C4-2B (cell line): ENCODE measurements around the gene PDHX.

Source experiments
- H3K27ac ChIP-seq: fragments of 450-650 bp; 2 replicates; pipeline ENCODE4 v1.5.1; 2017
- CTCF ChIP-seq: fragments of 450-650 bp; conservative IDR thresholded peaks from 2 replicates; pipeline ENCODE4 v1.5.1; 2017; ENCODE audit warnings: mild to moderate bottlenecking
- ZFX ChIP-seq: fragments of 450-650 bp; IDR thresholded peaks from 2 replicates; pipeline ENCODE4 v1.6.1; 2017

Gene PDHX

DNA sequence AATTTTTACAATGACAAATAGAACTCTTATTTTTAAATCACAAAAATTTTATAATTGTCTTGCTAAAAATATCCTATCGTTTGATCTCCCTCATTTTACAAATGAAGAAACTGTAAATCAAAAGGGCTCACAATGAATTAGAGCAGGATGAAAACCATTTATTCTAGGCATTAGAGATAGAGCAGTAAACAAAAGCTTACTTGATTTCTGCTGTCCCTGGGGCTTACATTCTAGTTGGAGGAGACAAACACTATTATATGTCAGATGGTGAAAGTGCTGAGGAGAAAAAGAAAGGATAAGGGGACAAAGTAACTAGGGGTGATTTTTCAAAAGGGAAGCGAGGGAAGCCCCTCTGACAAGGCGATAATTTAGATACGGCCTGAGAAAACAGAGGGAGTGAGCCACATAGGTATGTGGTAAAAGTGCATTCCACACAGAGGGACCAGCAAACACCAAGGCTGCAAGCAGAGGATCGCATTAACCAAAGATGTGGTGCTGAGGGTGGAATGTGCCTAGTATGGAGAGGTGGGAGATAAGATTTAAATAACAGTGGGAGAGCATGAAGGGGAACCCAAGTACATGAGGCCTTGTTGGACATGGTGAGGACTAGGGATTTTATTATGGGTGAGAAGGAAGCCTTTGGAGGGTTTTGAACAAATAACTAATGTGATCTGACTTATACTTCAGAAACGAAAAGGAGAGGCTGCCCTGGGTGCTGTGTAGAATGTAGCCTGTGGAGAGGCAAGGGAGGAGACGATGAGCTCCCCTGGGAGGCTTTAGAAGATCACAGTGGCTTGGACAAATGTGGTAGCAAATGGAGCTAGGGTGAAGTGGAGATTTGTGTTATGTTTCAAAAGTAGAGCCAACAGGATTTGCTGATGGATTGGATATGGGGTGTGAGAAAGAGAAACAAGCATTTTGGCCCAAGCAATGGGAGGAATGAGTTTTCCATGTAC, 62.1 kb downstream of the PDHX start:
- no peak for TF ChIP-seq CTCF
- TF ChIP-seq ZFX, result no peak
- peak overlapping the region; percentile 61; the same call in 1 of the 2 replicates for H3K27ac ChIP-seq

GRCh38 chr11:34984514-34984913, 68.1 kb downstream of the PDHX start:
- no peak overlapping the region for H3K27ac ChIP-seq
- TF ChIP-seq CTCF (no peak), ZFX (no peak)

DNA sequence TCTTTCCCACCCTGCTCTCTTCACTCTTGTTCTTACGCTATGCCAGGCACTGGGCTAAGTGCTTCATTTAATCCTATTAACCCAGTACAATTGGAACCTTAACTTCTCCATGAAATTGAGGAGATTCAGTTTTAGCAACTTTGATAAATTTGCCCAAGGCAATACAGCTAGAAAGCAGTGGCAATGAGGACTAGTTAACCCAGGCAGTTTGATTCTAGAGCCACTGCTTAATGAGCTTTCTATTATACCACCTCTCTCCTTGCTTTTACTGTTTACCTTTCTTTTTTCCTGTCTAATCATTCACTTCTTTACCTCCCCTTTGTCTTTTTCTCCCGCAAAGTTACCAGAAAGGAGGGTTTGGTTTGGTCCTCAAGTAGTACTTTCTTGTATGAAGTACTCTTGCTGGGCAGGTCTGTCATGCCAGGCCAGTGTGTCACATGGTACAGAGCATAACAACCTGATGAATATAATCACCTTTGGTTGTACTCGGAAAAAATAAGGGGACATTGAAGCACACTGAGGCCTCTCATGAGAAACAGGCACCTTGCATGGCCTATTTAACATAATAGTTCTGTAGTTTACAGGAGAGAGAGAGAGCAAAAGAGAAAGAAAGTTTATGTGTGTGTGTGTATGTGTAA, 70.6 kb downstream of the PDHX start:
- H3K27ac ChIP-seq, result no peak overlapping the region
- TF ChIP-seq ZFX, result no peak

- H3K27ac ChIP-seq, result no peak overlapping the region
These were observed 71.2 kb downstream of the PDHX start for GRCh38 chr11:34987617-34988016.

GRCh38 chr11:34988294-34989255, 72.2 kb downstream of the PDHX start:
- no peak for TF ChIP-seq CTCF
- no peak for TF ChIP-seq ZFX
- H3K27ac ChIP-seq, result no peak overlapping the region

More at GRCh38 chr11:34987617-34988016, 71.2 kb downstream of the PDHX start:
- TF ChIP-seq CTCF, result no peak
- no peak for TF ChIP-seq ZFX

DNA sequence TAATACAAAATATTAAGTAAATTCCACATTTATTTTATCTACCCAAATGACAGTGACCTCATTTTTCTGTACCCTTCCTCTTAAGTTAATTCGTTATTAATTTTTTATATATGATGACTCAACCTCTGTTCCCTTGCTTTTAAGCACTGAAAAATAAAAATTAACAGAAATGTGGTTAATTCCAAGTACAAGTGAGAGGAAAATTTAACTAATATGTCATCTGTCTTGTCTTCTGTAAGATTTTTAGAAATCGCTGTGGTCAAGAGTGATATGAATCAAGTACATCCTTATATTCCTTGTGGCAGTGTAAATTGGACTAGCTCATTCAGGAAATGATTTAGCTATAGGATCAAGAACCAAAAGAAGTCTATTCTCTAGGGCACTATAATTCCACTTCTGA, 74.5 kb downstream of the PDHX start:
- no peak for TF ChIP-seq CTCF
- H3K27ac ChIP-seq, result no peak overlapping the region

DNA sequence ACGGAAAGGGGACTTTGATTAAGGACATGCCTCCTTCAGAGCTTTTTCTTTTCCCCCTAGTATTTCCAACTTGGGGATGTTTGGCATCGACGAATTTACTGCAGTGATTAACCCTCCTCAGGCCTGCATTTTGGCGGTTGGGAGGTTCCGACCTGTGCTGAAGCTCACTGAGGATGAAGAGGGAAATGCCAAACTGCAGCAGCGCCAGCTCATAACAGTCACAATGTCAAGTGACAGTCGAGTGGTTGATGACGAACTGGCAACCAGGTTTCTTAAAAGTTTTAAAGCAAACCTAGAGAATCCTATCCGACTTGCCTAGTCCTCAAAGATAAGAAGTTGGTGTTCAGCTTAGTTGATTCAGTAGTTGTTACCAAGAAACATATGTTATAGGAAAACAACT, 78.4 kb downstream of the PDHX start:
- TF ChIP-seq CTCF (no peak), ZFX (no peak)
- no peak overlapping the region for H3K27ac ChIP-seq
